GM20000 (cell line): Measurements from ENCODE around the gene CBL.
A peak's percentile ranks its signal among the peaks of the same experiment; 100 is the strongest.

Experiments
- DNase-seq: peaks from one replicate; pipeline ENCODE4 v3.0.0; 2012; ENCODE audit warnings: low spot score
- TF ChIP-seq, protein P1 (sequence below): IDR thresholded peaks from 2 replicates; pipeline ENCODE4 v1.5.1; 2012; ENCODE audit warnings: mild to moderate bottlenecking, control low read depth; ENCODE audit errors: extremely low read depth, missing control alignments

CBL gene

DNA sequence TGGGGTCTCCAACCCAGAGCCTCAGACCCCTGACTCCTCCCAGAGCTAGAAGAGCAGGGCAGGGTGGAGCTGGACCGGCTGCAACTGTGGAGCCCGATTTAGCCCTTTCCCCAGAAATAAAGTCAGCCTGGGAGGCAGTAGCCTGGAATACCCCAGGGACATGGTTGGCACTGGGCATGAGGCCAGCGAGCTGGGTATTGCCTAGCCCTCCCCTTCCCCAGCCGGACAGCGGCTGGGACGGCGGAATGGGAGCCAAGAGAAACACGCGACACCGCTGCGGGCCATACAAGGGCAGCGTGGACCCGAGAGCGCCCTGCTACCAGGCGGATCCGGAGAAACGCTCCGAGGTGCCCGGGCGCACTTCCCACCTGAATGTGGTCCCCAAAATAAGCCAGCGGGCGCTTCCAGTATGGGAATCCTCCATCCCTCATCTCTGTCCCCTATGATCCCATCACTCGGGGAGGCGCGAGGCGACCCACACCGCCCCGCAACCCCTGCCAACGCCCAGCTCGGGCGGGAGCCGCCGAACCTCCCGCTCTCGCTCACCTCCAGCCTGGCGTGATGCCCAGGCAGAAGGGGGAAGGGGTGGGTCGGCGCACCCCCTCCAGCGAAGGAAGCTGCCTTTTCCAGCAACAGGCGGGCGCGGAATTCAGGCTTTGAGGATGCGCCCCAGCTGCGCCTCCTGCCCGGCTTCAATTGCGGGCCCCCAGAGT is 110.0 kb downstream of the CBL start:
- TF ChIP-seq, protein P1, sequence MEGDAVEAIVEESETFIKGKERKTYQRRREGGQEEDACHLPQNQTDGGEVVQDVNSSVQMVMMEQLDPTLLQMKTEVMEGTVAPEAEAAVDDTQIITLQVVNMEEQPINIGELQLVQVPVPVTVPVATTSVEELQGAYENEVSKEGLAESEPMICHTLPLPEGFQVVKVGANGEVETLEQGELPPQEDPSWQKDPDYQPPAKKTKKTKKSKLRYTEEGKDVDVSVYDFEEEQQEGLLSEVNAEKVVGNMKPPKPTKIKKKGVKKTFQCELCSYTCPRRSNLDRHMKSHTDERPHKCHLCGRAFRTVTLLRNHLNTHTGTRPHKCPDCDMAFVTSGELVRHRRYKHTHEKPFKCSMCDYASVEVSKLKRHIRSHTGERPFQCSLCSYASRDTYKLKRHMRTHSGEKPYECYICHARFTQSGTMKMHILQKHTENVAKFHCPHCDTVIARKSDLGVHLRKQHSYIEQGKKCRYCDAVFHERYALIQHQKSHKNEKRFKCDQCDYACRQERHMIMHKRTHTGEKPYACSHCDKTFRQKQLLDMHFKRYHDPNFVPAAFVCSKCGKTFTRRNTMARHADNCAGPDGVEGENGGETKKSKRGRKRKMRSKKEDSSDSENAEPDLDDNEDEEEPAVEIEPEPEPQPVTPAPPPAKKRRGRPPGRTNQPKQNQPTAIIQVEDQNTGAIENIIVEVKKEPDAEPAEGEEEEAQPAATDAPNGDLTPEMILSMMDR, result no peak
- DNase-seq, result no peak

DNA sequence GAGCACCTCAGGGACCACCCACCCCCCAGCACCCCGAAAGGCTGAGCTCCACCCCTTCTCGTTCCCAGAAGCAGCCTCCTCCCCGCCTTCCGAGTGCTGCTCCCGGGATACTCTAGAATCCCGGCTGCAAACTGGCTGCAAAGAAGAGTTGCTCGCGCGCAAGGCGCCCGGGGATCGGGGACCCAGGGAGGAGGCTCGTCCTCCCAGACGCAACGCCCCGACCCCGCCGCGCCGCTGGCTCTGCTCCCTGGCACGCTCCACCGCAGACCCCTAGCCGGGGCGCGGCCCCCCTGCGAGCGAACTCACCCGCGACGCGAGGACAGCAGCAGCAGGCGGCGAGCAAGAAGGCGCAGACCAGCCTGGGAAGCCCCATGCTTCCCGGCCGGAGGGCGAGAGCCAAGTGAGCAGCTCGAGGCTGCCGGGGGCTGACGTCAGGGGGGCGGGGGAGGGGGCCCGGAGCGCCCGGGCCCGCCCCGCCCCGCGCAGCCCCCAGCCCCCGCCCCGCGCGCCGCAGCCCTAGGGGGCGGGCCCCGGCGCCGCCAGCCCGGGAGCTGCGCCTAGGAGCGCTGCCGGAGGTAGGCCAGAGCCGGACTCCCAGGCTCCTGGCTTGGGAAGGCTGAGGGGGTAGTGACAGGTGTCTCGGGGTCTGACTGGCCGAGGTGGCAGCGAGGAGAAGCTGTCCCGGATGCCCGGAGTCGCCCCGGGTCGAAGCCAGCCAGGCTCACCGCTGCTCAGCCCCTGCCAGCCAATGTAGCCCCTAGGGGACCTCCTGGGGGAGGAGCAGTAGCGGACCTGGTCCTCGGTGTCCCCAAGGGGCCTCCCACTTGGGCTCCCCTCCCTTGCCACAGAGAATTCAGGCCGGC is 110.8 kb downstream of the CBL start, which contains the start of gene MCAM:
Gene MCAM (minus strand): TSS at position 402 of the 863 bp plus-strand sequence. CDS start 29 bp downstream, at position 373.
- DNase-seq, result peak; percentile 70
- TF ChIP-seq, protein P1, result no peak

DNA sequence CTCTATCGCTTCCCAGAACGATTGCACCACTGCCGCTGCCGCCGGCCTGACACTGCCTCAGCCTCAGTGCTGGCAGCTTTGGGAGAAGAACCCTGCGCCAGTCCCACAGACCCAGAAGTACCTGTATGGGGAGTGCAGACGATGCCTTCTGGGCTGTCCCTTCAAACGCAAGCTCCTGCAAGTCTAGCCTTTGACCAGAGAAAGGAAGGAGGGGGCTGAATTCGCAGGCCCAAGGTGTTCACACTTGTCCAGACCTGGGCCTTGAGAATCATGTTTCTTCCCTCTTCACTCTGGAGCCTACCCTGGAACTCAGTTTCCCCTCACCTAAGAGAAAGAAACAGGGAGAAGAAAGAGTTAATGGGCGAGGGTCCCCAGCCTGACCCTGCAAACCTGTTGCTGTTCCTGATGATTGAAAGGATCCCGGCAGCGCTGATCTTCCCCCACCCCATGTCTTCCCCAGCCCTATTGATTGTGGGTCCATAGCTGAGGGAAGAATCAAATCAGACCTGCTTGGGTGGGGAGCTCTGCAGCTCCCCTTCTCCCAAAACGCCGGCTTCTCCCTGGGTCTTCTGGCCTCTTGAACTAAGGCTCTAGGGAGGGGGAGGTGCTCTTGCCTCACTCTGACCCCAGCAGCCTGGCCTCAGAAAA is 111.6 kb downstream of the CBL start:
- TF ChIP-seq, protein P1, result no peak
- DNase-seq, result no peak

DNA sequence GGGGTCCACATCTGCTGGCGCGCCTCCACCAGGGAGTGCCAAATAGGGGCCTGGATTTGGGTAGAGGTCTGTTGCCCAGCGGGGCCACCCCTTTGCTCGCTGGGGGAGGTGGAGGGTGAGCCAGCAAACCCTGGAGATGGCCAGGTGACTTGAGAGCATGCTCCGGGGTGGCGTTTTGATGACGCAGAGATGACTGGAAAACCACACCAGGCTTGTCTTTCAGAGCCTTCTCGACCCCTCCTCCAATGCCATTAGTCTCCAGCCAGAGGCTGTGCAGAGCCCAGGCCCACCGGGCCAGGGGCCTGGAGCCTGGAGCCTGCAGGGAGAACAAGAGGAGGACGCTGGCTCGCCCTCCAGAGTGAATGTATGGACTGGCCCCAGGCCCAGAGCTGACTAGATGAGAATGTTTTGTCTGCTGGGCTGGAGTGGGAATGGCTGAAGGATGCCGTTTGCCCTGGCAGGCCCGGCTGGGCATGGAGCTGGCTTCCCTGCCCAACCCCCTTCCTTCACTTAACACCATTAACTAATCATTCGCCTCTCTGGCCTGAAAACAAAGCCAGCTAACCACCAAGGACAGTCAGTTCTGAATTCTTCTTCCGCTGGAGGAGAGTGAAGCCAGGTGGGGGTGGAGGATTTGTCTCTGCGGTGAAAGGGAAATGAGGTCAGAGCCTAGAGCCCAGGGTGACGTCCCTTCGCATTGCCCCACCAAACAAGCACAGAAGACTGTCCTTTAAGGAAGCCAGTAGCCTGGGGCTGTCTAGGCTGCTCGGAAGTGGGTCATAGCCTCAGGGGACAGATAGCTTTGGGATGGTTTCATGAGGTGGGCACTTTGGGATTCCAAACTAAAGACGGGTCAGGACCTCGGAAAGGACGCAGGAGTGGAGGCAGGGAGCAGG is 112.3 kb downstream of the CBL start:
- DNase-seq, result peak; percentile 91
- TF ChIP-seq, protein P1, result no peak

DNA sequence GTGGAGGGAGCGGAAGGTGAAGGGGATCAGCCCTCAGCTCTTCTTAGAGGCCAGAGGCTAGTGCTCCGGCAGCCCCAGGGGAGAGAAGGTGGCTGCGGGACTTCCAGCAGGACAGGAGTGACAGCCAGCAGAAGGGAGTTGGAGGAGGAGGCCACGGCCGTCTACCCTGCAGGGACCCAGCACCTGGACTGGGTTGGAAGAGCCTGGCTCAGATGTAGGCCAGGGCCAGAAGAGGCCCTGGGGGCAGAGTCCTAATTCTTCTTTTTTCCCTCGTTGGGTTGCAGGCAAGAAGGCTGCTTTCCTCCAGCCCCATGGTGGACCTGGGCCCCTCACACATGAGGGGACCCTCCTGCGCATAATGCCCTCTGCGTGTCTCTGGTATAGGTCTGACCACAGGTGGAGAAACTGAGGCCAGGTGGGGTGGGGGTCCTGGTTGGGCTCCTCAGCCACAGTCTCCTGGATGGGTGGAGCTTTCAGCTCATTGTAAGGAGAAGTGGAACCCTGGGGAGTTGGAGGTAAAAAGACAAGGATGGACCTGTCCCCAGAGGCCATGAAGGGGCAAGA is 113.1 kb downstream of the CBL start:
- no peak for DNase-seq
- TF ChIP-seq, protein P1, result no peak

DNA sequence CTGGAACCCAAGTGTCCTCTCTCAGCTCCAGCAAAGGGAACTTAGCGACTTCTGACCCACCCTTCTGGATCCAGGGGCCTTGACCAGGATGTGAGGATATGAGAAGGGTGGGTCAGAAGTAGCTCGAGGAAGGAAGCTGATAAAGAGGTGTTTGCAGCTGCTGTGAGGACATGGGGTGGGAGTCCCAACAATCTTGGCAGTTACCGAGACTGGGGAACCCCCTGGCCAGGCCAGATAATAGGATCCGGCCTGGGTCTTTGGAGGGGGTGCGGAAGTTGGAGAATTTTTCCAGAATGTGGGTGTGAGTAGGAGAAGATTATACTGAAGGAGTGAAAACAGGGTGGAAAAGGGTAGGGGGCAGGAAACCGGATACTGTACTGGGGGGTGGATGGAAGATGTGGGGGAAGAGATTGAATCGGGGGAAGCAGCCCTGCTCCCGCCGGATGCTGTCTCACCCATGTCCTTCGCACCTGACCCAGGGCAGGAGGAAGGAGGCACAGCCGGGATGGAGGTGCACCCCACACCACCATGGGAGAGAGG is 113.6 kb downstream of the CBL start:
- TF ChIP-seq, protein P1, result no peak
- DNase-seq, result no peak
